Fibroblast of pulmonary artery (primary cell): ENCODE data around the gene FOXE1.

Experiments
- DNase-seq: peaks from one replicate; pipeline ENCODE4 v3.0.0-alpha.2; 2010; ENCODE audit warnings: low read depth
- H3K4me3 ChIP-seq: replicated peaks from 2 replicates; pipeline ENCODE4 v1.5.1; 2011; ENCODE audit warnings: low read depth, mild to moderate bottlenecking, control low read depth, low read length, moderate library complexity
- TF ChIP-seq, protein P1 (sequence below): IDR thresholded peaks from 2 replicates; pipeline ENCODE4 v1.5.1; 2011; ENCODE audit warnings: mild to moderate bottlenecking, control low read depth, low read length, inconsistent platforms; ENCODE audit errors: missing control alignments

Gene FOXE1

DNA sequence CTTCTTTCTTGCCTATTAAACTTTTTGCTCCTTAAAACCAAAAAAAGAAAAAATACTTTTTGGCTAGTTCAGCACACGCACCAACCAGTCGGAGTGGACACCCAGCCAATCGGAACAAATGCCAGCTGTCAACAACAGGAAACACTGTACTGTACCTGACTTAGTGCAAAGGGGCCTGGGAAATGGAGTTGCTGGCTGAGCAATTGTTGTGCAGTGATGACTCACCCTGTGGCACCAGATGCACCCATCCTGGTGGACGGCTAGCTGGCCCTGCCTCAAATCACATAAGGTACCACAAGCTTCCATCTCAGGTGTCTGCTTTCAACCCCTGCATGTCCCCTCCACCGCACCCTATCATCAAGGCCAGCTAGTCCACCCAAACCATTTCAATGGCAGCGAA lies 20.9 kb downstream of the FOXE1 start:
- TF ChIP-seq, protein P1, sequence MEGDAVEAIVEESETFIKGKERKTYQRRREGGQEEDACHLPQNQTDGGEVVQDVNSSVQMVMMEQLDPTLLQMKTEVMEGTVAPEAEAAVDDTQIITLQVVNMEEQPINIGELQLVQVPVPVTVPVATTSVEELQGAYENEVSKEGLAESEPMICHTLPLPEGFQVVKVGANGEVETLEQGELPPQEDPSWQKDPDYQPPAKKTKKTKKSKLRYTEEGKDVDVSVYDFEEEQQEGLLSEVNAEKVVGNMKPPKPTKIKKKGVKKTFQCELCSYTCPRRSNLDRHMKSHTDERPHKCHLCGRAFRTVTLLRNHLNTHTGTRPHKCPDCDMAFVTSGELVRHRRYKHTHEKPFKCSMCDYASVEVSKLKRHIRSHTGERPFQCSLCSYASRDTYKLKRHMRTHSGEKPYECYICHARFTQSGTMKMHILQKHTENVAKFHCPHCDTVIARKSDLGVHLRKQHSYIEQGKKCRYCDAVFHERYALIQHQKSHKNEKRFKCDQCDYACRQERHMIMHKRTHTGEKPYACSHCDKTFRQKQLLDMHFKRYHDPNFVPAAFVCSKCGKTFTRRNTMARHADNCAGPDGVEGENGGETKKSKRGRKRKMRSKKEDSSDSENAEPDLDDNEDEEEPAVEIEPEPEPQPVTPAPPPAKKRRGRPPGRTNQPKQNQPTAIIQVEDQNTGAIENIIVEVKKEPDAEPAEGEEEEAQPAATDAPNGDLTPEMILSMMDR, result no peak
- no peak overlapping the region for H3K4me3 ChIP-seq
- DNase-seq, result peak; percentile 60

DNA sequence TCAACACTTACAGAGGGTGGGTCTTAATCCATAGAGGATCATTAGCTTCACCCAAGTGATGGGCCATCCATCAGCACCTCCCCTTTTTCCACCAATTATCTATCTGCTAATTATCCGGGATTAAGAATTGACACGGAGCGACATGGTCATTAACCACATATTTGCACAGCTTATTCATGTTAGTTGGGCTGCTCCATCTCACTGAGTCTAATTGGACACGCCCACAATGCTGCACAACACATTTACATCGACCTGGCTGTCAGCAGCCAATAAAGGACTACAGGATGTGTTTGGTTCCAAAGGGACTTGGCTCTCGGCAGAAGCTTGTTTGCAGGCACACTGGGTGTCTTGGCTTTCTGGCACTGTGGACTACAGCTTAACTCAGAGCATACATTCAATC lies 21.6 kb downstream of the FOXE1 start:
- TF ChIP-seq, protein P1, result no peak
- no peak for DNase-seq
- no peak overlapping the region for H3K4me3 ChIP-seq

DNA sequence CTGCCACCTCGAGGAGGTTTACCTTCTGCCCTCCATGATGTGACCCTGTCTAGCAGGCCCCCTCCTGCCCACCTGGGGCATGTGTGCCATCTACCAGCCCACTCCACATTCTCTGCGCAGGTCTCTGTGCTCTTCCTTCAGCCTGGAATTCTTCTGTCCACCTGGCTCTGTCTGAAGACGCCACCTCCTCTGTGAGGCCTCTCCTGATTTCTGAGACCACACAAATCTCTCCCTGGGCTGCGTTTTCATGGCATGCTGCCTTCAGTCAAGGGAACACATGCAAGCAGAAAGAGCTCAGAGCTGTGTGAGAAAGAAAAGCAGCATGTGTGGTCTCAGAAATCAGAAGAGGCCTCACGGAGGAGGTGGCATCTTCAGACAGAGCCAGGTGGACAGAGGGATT lies 22.1 kb downstream of the FOXE1 start:
- no peak for DNase-seq
- no peak overlapping the region for H3K4me3 ChIP-seq
- TF ChIP-seq, protein P1, result no peak

DNA sequence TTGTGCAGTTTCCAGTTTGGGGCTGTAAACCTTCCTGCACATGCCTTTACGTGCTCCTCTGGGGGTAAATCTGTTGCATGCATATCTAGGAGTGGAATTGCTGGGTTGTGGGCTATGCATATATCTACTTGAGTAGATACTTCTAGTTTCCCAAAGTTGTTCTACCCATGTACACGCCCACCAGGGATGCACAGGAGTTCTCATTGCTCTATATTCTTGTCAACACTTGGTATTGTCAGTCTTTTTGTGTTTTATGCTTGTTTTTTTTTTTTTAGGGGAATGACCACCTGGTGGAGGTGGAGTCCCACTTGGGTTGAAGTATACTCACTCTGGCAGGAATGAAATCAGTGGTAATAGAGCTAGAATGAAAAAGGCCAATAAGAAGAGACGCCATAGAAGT lies 23.0 kb downstream of the FOXE1 start:
- H3K4me3 ChIP-seq, result no peak overlapping the region
- TF ChIP-seq, protein P1, result no peak
- DNase-seq, result no peak

DNA sequence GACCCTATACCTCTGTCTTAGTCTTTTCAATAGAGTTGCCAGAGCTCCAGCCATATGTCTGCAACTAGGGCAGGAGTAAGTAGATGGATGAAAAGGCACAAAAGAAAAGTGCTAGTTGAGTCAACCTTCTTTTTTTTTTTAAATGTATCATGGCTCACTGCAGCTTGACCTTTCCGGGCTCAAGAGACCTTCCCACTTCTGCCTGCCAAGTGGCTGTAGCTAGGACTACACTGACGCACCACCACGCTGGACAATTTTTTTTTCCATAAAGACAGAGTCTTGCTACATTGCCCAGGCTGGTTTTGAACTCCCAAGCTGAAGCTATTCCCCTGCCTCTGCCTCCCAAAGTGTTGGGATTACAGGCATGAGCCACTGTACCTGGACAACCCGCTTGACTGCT lies 27.3 kb downstream of the FOXE1 start:
- DNase-seq, result peak; percentile 51
- TF ChIP-seq, protein P1, result no peak
- no peak overlapping the region for H3K4me3 ChIP-seq

DNA sequence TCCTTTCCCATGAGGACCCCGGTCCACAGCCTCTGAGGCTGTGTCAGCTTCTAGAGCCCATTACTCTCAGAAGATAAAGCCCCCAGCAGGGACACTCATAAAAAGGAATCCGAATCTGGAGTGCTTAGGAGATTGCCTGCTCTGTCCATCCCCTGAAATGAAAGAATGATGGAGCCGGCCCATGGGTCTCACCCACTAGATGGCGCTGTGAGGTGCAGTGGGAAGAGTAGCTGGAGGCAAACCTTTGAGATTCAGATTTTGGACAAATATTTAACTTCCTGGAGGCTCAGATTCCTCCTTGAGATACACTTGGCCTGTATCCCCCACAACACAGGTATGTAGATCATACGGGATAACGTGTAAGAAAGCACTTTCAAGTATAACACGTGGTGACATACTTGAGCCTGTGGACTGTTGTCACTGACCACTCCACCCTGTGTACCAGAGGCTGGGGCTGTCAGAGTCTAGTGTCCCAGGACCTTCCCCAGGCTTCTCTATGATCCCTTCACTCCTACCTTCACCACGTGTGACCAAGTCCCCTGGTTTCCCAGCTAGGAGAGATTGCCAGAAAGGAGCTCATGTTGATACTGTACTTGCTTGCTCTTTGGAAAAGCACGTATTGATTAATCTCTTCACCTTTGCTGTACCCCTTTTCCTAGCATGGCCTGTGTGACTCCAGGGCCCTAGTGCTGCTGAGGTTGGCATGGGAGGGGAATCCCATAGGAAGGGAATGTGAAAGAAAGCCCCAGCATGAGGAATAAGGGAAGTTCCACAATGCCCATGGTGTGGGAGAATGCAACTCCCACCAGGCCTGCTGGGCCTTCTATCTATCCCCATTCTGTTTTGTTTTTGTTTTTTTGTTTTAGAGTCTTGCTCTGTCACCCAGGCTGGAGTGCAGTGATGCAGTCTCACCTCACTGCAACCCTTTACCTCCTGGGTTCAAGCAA lies 37.2 kb downstream of the FOXE1 start:
- H3K4me3 ChIP-seq, result no peak overlapping the region
- TF ChIP-seq, protein P1, result peak; percentile 67
- no peak for DNase-seq

DNA sequence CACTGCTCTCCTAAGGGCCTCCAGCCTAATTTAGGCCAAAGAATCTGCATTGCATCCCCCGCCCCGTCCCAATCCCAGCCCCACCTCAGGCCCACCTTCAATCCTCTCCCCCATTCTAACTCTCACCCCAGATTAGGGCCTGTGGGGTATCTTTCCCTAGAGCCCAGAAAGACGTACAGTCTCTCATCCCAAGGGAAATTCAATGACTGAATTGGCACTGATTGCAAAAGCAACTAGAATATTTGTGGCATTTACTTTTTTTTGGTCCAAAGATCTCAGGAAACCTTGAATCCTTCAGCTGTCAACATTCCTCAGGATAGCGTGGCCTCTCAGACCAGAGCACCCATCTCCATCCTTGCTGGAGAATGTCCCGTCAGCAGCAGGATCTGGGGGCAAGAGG lies 38.7 kb downstream of the FOXE1 start:
- H3K4me3 ChIP-seq, result no peak overlapping the region
- TF ChIP-seq, protein P1, result no peak
- DNase-seq, result no peak
